Tibial artery (tissue), 4 donors: ENCODE measurements around the gene SYNPO.
A peak's percentile ranks its signal among the peaks of the same experiment; 100 is the strongest.

ENCODE experiments used
- DNase-seq, 2 donors: peaks; one replicate each; pipeline ENCODE4 v3.0.0-alpha.2; 2019
- H3K27ac ChIP-seq, 2 donors: fragments of 200-600 bp; sonication (generic) in 1 of 2; 1 replicate in 1 of 2; 2 replicates in 1 of 2; pipeline ENCODE4 v1.5.1; 2018 to 2019; ENCODE audit warnings: mild to moderate bottlenecking in 1 of 2
- H3K27me3 ChIP-seq, 2 donors: fragments of 200-600 bp; sonication (generic) in 1 of 2; one replicate each; pipeline versions ENCODE4 v1.5.1 to v1.6.0; 2016 to 2019
- H3K36me3 ChIP-seq, 3 donors: fragments of 200-600 bp; sonication (generic) in 2 of 3; one replicate each; pipeline ENCODE4 v1.5.1; 2016 to 2019; ENCODE audit warnings: mild to moderate bottlenecking in 2 of 3
- H3K4me1 ChIP-seq, 4 donors: fragments of 200-600 bp; sonication (generic) in 2 of 4; 1 replicate in 3 of 4; 2 replicates in 1 of 4; pipeline ENCODE4 v1.5.1; 2016 to 2019
- H3K4me3 ChIP-seq, 2 donors: fragments of 200-600 bp; sonication (generic) in 1 of 2; 1 replicate in 1 of 2; 2 replicates in 1 of 2; pipeline ENCODE4 v1.5.1; 2018 to 2019; ENCODE audit warnings: mild to moderate bottlenecking in 2 of 2
- H3K9me3 ChIP-seq, 3 donors: fragments of 200-600 bp; sonication (generic) in 1 of 3; one replicate each; pipeline ENCODE4 v1.5.1; 2016 to 2019
- intact Hi-C: fragments of 100-400 bp; cut with DNase I; formaldehyde crosslinking; loops from one replicate; pipeline ENCODE4 v1.15.0; 2023; ENCODE audit warnings: low total_unique reads
- TF ChIP-seq, protein P1 (sequence below), 2 experiments: fragments of 200-600 bp in 1 of 2; fragments of 450-650 bp in 1 of 2; IDR thresholded peaks; one replicate each; pipeline ENCODE4 v1.5.1; 2017 to 2019; ENCODE audit warnings: antibody characterized with exemption in 2 of 2, mild to moderate bottlenecking in 1 of 2, moderate library complexity in 1 of 2

SYNPO gene

DNA sequence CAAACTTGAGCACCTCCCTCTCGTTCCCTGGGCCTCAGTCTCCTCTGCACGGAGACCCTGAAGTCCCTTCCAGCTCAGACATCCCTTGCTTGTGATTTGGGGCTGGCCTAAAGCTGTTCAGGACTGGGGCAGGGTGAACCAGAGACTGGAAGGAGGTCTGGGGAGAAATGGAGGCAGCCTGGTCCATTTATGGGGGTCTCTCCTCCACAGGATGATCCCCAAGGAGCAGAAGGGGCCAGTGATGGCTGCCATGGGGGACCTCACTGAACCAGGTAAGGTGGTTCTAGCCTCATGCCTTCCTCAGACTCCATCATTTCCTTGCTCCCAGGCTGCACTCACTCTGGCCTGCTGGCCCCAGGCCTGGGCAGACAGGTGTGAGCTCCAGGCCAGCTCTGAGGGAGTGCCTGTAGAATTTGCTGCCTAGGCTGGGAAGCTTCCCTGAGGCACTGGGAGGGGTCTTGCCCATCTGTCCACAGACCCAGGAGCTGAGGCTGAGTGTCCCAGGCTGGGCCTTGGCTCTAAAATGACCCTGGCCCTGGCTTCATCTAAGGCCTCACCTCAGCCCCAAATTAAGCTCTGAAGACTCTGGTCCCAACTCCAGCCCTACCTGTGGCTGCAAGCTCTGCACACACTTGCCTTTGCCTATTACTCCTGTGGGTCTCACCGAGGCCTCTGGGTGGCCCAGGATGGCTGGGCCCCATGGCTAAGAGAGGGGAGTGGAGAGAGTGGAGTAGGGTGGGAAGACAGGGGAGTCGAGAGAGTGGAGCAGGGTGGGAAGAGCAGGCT, 22.5 kb downstream of the SYNPO start:
- intact Hi-C loops = no loop called here
- Histone ChIP-seq H3K27ac (no peak overlapping the region), H3K4me3 (no peak overlapping the region), H3K36me3 (no peaks in the 10 kb centered on the region), H3K27me3 (no peaks in the 10 kb centered on the region), H3K4me1 (peaks cover 0 to 23% (median 6%) of the 10 kb centered on the region in 4 donors), H3K9me3 (no peaks in the 10 kb centered on the region)
- peak in 1 of 2 donors; percentile 34 for DNase-seq
- TF ChIP-seq, protein P1, sequence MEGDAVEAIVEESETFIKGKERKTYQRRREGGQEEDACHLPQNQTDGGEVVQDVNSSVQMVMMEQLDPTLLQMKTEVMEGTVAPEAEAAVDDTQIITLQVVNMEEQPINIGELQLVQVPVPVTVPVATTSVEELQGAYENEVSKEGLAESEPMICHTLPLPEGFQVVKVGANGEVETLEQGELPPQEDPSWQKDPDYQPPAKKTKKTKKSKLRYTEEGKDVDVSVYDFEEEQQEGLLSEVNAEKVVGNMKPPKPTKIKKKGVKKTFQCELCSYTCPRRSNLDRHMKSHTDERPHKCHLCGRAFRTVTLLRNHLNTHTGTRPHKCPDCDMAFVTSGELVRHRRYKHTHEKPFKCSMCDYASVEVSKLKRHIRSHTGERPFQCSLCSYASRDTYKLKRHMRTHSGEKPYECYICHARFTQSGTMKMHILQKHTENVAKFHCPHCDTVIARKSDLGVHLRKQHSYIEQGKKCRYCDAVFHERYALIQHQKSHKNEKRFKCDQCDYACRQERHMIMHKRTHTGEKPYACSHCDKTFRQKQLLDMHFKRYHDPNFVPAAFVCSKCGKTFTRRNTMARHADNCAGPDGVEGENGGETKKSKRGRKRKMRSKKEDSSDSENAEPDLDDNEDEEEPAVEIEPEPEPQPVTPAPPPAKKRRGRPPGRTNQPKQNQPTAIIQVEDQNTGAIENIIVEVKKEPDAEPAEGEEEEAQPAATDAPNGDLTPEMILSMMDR (IDR thresholded peaks at IDR 0.05) = no peak

GRCh38 chr5:150663936-150664335, 23.5 kb downstream of the SYNPO start:
- no peaks in the 10 kb centered on the region for H3K36me3 ChIP-seq
- TF ChIP-seq, protein P1 (IDR thresholded peaks at IDR 0.05) = no peak
- intact Hi-C loops = no loop called here
- H3K27me3 ChIP-seq = no peaks in the 10 kb centered on the region
- peaks cover 0 to 17% (median 5%) of the 10 kb centered on the region in 4 donors for H3K4me1 ChIP-seq
- no peaks in the 10 kb centered on the region for H3K9me3 ChIP-seq
- no peak for DNase-seq
- H3K4me3 ChIP-seq = no peak overlapping the region
- H3K27ac ChIP-seq = no peak overlapping the region

- no peak for DNase-seq
- H3K36me3 ChIP-seq = no peaks in the 10 kb centered on the region
- no peaks in the 10 kb centered on the region for H3K27me3 ChIP-seq
- TF ChIP-seq, protein P1 (IDR thresholded peaks at IDR 0.05) = no peak
- intact Hi-C loops = no loop called here
- H3K27ac ChIP-seq = no peak overlapping the region
- H3K9me3 ChIP-seq = no peaks in the 10 kb centered on the region
- peaks cover 0 to 14% (median 5%) of the 10 kb centered on the region in 4 donors for H3K4me1 ChIP-seq
- H3K4me3 ChIP-seq = no peak overlapping the region
These were observed 24.6 kb downstream of the SYNPO start for GRCh38 chr5:150665044-150665443.

DNA sequence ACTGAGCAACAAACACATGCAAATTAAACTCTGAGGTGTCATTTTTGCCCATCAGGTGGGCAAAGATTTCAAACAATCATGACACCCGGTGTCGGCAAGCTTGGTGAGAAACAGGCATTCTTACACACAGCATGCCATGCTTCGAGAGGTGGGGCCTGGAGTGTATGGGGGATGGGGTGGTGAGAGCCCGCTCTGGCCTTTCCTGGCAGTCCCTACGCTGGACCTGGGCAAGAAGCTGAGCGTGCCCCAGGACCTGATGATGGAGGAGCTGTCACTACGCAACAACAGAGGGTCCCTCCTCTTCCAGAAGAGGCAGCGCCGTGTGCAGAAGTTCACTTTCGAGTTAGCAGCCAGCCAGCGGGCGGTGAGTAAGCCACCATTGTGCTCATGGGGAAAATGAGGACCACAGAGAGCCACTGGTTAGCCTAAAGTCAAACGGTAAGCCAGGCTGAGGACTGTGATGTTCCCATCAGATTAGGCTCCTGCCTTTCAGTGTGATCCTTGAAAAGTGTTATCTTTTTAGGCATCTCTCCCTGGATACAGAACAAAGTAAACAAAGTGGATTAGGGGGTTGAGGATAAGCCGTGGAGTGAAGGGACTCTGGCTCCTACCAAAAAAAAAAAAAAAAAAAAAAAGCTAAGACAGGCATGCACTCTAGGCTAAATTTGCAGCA, 30.0 kb downstream of the SYNPO start:
- Histone ChIP-seq H3K9me3 (no peaks in the 10 kb centered on the region), H3K27ac (no peak overlapping the region), H3K4me1 (peaks cover 0 to 45% (median 41%) of the 10 kb centered on the region in 4 donors), H3K27me3 (peaks cover 0 to 4% of the 10 kb centered on the region in 2 donors), H3K4me3 (no peak overlapping the region), H3K36me3 (no peaks in the 10 kb centered on the region)
- intact Hi-C loops = no loop called here
- TF ChIP-seq, protein P1 (IDR thresholded peaks at IDR 0.05) = no peak
- DNase-seq = no peak

- DNase-seq = no peak
- Histone ChIP-seq H3K27ac (peak overlapping the region in 1 of 2 donors; percentile 79), H3K4me1 (peaks cover 0 to 46% (median 41%) of the 10 kb centered on the region in 4 donors), H3K9me3 (no peaks in the 10 kb centered on the region), H3K4me3 (no peak overlapping the region), H3K27me3 (peaks cover 0 to 4% of the 10 kb centered on the region in 2 donors), H3K36me3 (no peaks in the 10 kb centered on the region)
- TF ChIP-seq, protein P1 (IDR thresholded peaks at IDR 0.05) = no peak
- intact Hi-C loops = no loop called here
These were observed 30.5 kb downstream of the SYNPO start for GRCh38 chr5:150670948-150671310.
